HG03460 (cell line): ENCODE measurements around the gene FABP2.

Experiments used
- ATAC-seq: cut with Tn5 transposase; IDR thresholded peaks from one replicate; pipeline ENCODE4 v1.9.1; 2021; ENCODE audit not compliant: unreplicated experiment

The FABP2 gene

GRCh38 chr4:119268466-119268865 lies 53.5 kb downstream of the FABP2 start:
- ATAC-seq, result no peak
